Stimulated activated CD8-positive, alpha-beta memory T cell treated with anti-CD3 and anti-CD28 coated beads, Interleukin-7, amount 100 ng/mL, for 24 hours (primary cell): ENCODE measurements around the gene GLOD4.
"Not testable (repeated sequence)": the region's sequence is repeated elsewhere in the genome, so short reads cannot be mapped to it uniquely, and the experiment has no call there.

Experiments
- DNase-seq: peaks from one replicate; pipeline ENCODE4 v3.0.0-alpha.2; 2020; ENCODE audit warnings: low read depth

GLOD4 gene, protein sequence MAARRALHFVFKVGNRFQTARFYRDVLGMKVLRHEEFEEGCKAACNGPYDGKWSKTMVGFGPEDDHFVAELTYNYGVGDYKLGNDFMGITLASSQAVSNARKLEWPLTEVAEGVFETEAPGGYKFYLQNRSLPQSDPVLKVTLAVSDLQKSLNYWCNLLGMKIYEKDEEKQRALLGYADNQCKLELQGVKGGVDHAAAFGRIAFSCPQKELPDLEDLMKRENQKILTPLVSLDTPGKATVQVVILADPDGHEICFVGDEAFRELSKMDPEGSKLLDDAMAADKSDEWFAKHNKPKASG

DNA sequence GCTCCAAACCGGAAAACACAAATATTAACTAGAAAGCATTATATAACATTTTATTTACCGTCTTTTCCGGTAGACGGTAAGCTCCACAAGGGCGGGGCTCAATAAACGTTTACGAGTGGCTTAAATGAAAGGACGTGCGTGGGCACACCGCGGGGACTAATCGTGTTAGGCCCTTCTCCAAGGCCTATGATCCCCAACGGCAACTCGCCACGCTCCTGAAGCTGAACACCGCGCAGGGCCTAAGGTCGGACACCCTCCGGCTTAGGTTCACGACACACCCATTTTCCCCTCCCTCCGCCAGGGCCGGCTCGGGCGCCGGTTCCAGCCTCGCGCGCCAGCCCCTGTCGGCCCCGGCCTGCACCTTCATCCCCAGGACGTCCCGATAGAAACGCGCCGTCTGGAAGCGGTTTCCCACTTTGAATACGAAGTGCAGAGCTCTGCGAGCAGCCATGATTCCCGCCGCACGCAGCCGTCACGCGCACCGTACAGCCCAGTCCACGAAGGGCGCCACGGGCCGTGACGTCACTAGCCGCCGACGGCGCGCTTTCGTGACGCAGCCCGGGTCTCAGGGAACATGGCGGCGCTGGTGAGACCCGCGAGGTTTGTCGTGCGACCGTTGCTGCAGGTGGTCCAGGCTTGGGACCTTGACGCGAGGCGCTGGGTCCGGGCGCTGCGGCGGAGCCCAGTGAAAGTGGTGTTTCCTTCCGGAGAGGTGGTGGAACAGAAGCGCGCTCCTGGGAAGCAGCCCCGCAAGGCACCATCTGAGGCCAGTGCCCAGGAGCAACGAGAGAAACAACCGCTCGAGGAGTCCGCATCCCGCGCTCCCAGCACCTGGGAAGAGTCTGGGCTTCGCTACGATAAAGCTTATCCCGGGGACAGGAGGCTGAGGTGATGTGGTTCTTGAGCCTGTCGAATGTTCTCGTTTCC is at the start of gene GLOD4, which contains the start of gene MRM3:
Gene GLOD4, minus strand, starts transcription at position 476 of the 927 bp plus-strand sequence. Its CDS starts 25 bp downstream, at position 451.
Gene MRM3, plus strand, starts transcription at position 549 of the 927 bp plus-strand sequence. Its CDS starts 26 bp downstream, at position 575.
- peak; percentile 91 for DNase-seq

DNA sequence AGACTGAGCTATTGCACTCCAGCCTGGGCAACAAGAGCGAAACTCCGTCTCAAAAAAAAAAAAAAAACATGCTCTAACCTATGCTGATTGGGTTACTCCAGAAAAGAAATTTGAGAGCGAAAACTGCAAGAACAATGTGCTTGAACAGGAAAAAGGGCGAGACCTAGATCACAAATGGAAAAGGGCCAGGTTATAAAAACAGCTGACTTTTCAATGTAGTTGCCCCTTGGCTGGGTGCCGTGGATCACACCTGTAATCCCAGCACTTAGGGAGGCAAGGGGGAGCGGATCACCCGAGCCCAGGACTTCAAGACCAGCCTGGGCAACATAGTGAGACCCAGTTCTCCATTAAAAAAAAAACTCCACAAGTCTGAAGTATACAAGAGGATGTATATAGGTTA is 48.9 kb upstream of the GLOD4 start:
- DNase-seq: no peak

DNA sequence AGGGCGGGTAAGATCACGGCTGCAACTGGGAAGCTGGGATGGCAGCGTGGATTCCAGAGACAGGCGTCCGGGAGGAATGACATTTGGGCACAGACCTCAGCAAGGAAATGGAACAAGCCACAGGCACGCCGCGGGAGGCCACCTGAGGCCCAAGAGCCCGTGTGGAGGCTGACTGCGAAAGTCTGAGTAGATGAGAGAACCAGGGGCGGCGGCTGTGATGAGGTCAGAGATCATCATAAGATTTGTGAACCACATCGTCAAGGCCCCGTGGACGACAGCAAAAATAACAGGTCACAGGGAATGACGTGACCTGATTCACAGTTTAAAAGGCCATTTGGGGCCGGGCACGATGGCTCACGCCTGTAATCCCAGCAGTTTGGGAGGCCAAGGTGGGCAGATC is 48.3 kb upstream of the GLOD4 start:
- DNase-seq: no peak

DNA sequence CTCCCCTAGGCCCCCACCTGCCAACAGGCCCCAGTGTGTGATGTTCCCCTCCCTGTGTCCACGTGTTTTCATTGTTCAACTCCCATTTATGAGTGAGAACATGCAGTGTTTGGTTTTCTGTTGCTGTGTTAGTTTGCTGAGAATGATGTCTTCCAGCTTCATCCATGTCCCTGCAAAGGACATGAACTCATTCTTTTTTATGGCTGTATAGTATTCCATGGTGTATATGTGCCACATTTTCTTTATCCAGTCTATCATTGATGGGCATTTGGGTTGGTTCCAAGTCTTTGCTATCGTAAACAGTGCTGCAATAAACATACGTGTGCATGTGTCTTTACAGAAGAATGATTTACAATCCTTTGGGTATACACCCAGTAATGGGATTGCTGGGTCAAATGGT is 47.5 kb upstream of the GLOD4 start:
- DNase-seq: not testable (repeated sequence)

DNA sequence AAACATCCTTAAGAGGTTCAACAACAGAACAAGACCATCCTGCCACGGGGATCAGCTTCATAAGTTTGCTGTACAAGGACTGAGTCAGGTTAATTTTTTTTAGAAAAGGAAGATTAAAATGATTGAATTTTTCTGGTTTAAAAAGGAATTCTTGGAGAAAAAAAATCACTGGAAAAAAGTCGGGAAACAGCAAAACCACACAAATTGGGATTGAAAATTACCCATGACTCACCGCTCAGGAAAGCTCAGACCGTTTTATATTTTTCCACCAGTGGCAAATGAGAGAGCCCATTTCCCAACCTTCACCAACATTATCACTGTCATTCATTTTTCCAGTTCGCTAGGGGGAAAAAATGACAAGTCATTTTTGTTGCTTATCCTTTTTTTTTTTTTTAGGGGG is 46.7 kb upstream of the GLOD4 start:
- no peak for DNase-seq

DNA sequence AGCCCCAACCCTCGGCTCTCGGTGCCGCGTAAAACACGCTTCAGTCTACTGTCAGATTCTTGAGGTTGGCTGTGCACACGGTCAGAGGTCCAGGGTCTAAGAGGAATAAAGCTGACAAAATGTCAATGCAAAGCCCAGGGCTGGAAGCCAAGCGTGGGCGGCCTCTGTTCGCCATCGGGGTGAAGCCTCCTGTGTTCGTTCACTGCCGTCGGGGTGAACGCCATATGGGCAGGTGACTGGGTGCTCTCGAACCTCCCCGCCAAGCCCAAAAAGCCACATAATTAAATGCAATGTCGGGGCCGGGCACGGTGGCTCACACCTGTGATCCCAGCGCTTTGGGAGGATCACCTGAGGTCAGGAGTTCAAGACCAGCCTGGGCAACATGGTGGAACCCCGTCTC is 44.7 kb upstream of the GLOD4 start:
- DNase-seq: no peak

DNA sequence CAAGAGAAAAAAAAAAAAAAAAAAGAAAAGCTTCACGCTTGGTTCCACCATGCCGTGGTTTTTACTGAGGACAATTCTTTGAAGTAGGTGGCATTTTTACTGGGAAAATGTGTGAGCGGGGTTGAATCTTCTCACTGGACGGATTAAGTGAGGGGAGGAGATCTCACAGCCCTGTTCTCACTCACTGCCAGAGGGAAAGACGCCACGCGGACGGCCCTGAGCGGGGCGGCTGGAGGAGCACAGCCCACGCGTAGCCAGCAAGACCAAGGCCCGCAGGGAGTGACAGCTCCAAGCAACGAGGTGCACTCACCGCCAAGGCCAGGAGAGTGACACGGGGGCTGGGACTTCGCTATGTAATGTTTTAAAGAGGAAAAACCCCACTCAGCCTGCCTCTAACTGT is 43.1 kb upstream of the GLOD4 start:
- DNase-seq: no peak

DNA sequence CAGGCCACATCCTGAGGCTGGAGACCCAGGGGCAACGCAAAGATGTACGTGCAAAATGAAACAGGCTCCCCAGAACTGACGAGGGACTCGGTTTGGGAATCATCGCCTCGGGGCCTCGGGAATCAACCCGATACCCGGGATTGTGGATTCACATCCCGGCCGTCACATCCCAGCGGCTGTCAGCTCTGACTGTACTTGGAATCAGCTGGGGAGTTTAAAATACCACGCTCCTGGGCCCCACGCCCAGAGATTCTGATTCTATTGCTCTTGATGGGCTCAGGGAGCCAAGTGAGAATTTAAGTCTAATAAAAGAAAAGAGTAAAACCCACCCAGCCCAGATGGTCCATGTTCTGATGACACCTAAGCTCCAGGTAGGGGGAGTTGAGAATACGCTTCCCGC is 42.3 kb upstream of the GLOD4 start:
- no peak for DNase-seq

DNA sequence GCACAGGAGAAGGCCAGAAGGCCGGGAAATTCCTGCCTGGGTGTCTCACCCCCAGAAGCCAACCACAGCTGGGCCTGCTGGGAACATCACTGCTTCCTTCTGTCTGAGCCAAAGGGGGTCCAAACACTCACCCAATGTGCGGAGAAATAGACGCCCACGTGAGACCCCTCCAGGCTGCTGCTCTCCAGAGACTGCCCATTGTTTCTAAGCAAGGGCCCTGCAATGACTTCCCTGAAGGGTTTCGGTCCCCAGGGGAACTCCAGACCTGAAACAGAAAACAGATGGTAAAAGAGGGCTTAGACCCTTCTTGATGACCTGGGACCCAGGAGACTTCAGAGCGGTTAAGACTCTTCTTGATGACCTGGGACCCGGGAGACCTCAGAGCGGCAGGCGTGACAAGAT is 41.4 kb upstream of the GLOD4 start:
- DNase-seq: no peak

DNA sequence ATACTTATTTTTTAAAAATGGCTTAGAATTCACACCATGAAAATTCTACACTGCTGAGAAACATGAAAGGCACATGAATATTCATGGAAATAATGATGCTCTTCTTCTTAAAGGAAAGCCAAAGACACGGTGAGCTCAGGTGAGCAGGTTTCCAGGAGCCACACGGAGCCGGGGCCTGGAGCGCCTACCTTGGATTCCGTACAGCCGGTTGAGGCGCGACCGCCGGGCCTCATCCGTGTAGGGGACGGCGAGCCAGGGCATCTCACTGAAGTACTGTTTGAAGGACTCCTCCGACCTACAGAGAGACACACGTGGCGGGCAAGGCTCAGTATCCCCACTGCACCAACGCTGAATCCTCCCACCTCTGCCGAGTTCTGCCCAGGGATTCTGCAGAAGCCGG is 37.2 kb upstream of the GLOD4 start:
- DNase-seq: no peak

DNA sequence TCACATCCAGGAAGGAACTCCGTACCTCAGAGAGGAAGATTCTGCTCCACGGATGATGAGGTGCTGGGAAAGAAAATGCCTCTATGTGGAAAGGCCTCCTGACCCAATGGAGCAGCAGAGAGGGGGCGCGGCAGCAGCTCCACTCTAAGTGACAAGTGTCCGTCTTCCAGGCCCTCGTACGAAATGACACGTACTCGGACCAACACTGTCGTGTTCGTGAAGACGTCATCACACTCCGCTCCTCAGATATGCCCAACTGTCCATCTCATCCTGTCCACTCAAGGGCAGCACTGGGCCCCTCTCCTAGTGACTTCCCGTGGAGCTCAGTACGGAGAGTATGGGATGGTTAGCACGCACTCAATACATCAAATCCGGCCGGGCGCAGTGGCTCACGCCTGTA is 32.3 kb upstream of the GLOD4 start:
- DNase-seq: no peak

DNA sequence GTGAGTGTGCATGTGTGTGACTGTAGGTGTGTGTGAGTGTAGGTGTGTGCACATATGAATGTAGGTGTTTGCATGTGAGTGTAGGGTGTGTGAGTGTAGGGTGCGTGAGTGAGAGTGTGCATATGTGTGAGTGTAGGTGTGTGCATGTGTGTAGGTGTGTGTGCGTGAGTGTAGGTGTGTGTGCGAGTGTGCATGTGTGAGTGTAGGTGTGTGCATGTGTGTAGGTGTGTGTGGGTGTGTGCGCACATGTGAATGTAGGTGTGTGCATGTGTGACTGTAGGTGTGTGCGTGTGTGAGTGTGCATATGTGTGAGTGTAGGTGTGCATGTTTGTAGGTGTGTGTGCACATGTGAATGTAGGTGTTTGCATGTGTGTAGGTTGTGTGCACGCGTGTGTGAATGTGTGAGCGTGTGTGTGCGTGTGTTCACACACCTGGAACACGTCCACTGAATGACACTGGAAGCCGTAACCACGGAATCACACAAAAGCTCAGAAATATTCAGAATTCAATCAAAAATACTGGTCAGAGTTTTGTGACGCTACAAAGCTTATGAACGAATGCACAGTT is 30.6 kb upstream of the GLOD4 start:
- DNase-seq: no peak

DNA sequence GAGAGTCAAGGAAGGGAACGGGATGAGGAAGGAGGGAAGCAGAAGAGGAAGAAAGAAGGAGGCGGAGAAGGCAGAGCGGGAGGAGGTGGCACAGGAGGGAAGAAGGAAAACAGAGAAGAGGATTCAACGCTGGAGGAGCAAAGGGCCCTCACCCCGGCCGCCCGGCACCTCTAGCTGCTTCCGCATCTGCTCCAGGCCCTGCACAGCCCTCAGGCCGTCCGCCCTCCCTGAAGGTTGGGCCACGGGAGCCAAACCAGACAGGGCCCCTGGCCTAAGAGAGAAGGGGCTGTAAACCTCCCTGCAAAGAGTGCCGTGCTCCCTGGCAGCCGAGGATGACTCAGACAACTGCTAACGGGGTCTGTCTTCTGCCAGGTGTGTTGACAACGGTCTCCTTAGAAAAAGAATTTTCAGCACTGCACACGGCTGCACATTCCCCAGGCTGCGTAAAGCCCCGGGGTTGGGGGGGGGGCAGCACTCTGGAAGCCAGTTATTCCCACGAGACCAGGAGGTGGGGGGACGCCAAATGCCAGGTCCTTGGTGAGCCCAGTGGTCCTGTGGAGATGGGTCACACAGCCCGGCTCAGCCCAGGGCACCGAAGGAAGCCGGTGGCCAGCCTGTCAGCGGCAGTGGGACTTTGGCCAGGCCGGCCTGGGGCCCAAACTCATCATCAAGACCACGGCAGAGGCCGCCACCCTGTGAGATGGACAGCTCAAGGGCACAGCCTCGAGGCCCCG is 29.1 kb upstream of the GLOD4 start:
- DNase-seq: no peak

DNA sequence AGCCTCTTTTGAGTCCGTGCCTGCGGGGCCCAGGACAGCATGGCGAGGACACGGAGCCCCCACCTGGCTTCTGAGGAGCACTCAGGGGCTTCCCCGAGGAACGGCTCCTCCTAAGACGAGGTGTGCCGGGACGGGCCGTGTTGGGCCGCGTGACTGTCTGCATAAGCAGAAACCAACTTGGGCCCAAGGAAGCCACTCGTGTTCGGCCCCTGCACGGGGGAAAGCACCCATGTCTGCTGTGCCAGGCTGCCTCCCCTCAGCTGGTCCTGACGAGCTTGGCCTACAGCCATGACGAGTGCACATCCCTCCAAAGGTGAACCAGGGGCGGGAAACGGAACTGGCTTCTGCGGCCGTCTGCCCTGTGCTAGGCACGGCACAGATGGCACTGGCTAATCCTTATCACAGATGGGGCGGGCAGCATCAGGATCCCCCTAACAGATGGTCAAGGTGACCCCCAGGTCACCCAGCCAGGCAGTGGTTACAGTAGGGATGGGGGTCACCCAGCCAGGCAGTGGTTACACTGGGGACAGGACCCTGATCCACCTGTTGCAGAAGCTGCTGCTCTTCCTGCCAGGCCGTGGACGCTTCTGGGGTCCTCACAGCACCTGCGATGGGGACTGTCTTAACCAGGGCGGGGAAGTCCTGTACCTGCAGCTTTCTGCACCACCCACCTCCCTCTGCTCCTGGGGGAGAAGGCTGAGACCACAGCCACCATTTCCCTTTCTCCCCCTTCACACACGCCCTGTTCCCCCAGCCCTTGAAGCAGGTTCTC is 25.6 kb upstream of the GLOD4 start:
- DNase-seq: no peak

DNA sequence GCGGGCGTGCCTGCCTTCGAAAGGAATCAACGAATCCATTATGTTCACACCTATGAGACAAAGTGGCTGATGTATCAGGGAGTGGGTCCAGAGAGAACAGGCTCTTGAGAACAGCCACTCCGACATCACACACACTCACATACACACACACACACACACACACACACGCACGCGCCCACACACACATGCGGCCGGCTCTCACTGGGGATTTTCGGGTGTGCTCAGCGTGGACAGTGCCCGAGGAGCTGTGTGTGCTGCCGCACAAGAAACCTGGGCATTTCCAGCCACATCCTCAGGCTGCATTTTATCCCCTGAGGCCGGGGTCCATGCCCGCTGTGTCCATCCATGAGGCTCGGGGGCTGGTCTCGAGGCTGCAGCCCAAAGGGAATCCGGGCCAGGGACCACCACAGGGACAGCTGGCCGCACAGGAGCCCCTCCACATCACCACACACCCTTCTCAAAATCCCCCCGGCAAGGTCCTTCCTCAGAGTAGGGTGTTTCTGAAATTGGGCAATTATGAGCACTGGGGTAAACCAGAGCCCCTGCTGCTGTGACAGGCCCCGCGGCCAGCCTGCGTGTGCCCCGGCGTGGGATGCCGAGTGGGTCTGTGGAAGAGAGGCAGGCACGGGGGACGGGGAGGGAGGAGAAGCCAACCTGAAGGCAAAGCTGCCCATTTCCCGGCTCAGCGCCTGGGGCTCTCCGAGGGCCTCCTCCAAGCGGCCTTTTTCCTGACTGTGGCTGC is 24.9 kb upstream of the GLOD4 start:
- no peak for DNase-seq

DNA sequence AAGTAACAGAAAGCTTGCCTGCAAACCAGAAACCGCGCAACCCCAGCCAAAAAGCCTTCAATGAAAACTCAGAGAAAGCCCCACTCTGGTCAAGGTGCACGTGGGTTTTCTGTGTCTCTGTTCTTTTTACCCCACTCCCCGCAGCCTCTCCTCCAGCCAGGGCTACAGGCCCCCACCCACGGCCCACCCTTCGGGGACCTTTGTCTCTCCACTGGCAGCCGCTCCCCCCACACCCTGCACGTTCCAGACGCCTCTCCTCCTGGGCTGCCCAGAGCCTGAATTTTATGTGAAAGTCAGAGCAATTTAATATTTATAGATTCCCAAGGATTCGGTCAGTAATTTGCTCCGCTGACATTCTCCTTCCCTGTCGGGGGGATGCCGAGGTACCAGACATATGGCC is 24.3 kb upstream of the GLOD4 start:
- DNase-seq: no peak

DNA sequence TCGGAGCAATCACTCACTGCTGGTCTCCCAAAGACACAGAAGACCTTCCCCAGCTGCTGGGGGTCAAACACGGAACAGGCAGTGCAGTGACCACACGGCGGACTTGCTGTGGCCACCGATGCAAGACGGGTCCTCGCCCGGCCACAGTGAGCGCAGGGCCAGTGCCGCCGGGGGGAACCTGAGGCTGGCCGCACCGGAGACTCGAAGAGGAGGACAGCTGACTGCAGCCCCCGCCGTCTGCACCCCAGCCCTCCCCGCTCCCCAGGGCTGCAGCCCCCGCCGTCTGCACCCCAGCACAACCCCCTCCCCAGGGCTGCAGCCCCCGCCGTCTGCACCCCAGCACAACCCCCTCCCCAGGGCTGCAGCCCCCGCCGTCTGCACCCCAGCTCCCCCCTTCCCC is 23.8 kb upstream of the GLOD4 start:
- not testable (repeated sequence) for DNase-seq

DNA sequence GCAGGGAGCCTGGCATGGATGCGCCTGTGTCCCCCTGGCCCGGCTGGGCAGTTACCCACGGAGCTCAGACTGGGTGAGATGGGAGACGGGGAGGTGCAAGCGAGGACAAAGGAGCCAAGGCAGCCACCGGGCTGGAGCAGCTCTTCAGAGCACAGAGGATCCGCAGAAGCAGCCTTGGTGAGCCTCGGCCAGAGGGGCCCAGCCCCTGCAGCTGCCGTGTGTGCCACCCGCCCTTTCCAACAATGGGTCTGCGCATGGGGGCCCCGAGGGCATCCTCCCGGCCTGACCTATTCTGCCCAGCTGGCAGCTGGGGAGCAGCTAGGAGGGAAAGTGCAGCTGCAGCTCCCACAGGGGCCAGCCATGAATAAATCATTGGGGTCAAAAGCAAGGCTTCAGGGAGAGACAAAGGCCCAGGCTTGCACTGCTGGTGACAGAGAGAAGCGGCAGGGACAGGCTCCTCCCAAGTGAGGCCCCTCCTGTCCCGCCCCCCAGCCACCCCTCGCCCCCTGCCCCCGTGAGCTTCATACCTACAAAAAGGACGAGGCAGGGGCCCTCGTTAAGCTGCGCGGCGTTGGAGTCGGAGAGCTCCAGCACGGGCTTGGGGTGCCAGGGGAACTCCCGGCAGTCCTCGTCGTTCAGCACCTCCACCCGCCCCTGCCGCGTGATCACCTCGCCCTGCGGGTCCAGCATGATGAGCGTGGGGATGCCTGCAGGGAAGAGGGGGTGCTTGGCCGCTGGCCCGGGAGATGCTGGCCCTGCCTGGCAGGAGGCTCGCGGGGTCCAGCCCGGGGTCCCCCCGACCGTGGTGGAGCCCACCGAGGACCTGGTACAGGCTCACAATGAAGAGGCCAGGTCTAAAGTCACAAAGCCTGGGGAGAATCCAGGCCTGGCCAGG is 22.7 kb upstream of the GLOD4 start:
- DNase-seq: no peak
